NCI-H2196 treated with DMSO at 0.1 percent for 48 hours (cell line): ENCODE data around the gene USP10.

Source experiments
- DNase-seq: peaks from one replicate; lab custom pipeline; 2025; ENCODE audit not compliant: unreplicated experiment; lab: John Stamatoyannopoulos, UW

Gene USP10

DNA sequence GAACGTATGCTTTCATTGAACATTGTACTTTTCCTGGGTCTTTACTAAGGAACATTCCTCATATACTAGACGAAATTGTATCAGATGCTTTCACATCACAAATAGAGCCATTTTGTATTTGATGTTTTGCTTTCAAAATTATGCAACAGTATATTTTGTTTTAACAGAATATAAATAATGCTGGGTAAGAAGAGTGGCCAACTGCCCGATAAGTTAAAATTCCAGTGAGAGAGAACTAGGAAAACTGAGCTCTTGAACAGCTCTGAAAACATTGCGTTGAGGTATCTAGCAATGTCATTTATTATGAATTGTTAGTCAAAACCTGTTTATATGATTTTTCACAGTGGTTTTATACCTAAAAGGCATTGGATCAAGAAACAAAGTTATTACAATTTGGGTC, 50.8 kb downstream of the USP10 start:
- DNase-seq, result no peak

GRCh38 chr16:84751241-84751640, 51.4 kb downstream of the USP10 start:
- DNase-seq, result no peak

GRCh38 chr16:84751947-84752346, 52.1 kb downstream of the USP10 start:
- DNase-seq, result no peak

GRCh38 chr16:84752600-84752999, 52.8 kb downstream of the USP10 start:
- DNase-seq, result no peak

- no peak for DNase-seq
These were observed 53.9 kb downstream of the USP10 start for GRCh38 chr16:84753412-84754326.

GRCh38 chr16:84754353-84754856, 54.6 kb downstream of the USP10 start:
- peak; percentile 28 for DNase-seq

GRCh38 chr16:84754956-84755672, 55.3 kb downstream of the USP10 start:
- no peak for DNase-seq

DNA sequence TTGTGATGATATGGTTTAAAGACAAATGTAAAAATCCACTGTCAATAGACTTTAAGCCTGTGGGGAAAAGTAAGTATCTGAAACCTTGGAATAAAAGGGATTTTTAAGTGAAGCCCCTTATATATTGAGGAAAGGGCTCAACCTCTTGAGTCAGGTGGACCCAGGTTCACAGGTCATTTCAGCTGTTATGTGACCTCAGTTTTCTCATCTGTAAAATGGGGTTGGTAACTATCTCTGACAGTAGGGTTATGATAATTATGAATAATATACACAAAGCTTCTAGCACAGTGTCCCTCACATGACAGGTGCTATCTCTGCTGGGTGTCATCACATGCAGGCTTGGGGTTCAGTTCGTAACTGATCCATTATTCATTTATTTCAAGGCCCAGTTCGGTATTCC, 57.0 kb downstream of the USP10 start:
- no peak for DNase-seq

DNA sequence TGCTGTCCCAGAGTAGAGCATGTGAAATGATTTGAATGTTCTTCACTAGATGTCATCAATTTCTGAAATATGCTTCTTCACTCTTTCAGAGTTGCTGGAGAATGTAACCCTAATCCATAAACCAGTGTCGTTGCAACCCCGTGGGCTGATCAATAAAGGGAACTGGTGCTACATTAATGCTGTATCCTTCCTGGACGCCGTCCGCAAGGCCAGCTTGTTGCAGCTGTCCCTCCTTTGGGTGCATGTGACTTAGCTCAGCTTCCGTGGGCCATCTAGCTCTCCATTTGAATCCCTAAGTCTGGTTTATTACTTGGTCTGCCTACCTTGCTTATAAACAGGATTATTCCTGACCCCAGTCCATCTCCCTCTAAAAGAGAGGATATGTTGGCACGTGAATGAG, 58.8 kb downstream of the USP10 start:
- no peak for DNase-seq

- DNase-seq, result no peak
These were observed 59.3 kb downstream of the USP10 start for GRCh38 chr16:84759061-84759460.

DNA sequence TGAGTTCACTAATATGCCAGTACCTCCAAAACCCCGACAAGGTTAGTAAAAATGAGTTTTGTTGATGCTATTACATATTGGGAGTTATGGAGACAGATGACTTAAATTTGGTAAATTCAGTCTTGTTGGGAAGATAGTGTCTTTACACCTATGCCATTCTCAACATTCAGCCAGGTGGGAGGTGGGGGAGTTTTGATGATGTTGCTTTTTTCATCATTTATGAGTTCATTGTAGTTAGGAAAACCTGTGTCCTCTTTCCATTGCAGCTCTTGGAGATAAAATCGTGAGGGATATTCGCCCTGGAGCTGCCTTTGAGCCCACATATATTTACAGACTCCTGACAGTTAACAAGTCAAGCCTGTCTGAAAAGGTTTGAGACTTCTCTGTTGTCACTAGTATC, 60.1 kb downstream of the USP10 start:
- no peak for DNase-seq

GRCh38 chr16:84761448-84762368, 61.9 kb downstream of the USP10 start:
- DNase-seq, result no peak

DNA sequence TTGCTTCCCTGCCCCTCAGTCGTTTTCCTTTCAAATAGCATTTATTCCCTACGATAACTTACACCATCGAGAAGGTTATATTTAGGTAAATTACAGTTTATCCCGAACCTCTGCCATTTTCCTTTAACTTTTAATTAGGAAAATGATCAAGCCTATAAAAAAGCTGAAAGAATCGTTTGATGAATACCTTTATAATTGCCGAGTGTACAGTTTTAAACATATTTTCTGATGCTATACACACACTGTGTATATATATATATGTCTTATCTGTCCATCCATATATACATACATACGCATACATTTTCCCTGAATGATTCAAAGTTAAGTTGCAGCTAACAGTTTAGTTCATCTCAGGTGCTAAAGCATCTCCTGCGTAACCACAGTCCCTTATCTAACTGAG, 63.4 kb downstream of the USP10 start:
- no peak for DNase-seq

DNA sequence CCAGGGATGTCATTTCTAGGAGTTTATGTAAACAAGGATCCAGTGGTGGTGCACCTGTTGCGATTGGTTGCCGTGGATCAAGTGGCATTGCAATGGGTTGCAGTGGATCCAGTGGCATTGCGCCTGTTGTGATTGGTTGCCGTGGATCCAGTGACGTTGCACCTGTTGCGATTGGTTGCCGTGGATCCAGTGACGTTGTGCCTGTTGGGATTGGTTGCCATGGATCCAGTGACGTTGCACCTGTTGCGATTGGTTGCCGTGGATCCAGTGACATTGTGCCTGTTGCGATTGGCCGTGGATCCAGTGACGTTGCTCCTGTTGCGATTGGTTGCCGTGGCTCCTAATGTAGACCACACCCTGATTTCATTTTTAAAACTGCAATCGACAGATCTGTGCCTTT, 63.8 kb downstream of the USP10 start:
- no peak for DNase-seq

GRCh38 chr16:84764970-84765369, 65.2 kb downstream of the USP10 start:
- DNase-seq, result no peak

GRCh38 chr16:84765616-84766580, 66.1 kb downstream of the USP10 start:
- DNase-seq, result no peak

DNA sequence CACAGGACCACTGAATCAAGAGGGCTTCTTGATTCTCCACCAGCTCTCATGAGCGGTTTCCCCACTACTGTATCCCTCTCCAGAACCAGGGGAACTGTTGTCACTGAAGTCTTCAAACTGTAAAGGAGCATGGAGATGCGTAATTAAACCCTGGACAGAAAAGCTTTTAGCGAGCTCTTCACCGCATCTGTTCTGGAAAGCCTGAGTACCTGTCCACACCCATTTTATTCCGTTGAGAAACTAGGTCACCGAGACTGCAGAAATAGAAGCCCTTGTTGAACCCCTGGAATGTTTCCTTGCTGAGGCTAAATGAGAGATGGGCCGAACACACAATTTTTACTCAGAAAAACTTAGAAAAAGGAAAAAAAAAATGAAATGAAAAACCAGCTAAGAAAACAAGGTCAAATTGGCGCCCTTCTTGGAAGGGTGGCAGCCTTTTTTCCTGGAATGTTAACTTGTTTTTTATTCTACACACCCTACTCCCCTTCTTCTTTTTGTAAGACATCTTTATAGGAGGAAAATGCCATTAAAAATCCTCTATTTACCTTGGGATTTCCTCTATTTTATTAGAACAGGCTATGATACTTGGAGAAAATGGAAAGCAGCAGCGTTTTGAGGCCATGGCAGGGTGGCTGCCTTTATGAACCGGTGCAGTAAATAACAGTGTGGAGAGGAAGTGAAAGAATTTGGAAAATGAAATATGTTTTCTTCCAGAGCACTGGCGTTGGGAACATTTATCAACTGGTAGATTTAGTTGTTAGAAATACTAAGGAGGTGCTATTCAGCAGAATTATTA, 67.4 kb downstream of the USP10 start:
- no peak for DNase-seq

GRCh38 chr16:84768061-84768807, 68.4 kb downstream of the USP10 start:
- no peak for DNase-seq
